ENCODE measurements around the gene NMD3. TPM values are rescaled to one million over a fixed set of nuclear protein-coding genes. Genes with fewer than 3 reads are reported as not detected.
"Not testable (repeated sequence)": the region's sequence is repeated elsewhere in the genome, so short reads cannot be mapped to it uniquely, and the experiment has no call there.

NMD3 gene
- polyA plus RNA-seq, 1 donor from 2014 or later = 25.3 TPM

- Histone ChIP-seq H3K27me3 (ENCODE audit: insufficient read depth, low read depth, low read length) (no peaks in the 10 kb centered on the region), H3K27ac (ENCODE audit: low read length) (no peak overlapping the region), H3K9ac (ENCODE audit: low read length) (no peak overlapping the region), H2AFZ (ENCODE audit: low read depth, low read length) (no peak overlapping the region), H3K79me2 (replicated peaks; ENCODE audit: insufficient read depth, low read length) (no peaks in the 10 kb centered on the region), H4K20me1 (ENCODE audit: insufficient read depth) (no peaks in the 10 kb centered on the region), H3K36me3 (ENCODE audit: insufficient read depth, low read length) (no peaks in the 10 kb centered on the region), H3K4me2 (ENCODE audit: low read length) (no peak overlapping the region), H3F3A (ENCODE audit: insufficient read depth, low read length, poor library complexity, severe bottlenecking) (no peaks in the 10 kb centered on the region), H3K9me2 (ENCODE audit: insufficient read depth, low read length) (no peaks in the 10 kb centered on the region), H3K9me3 (ENCODE audit: low read length) (no peaks in the 10 kb centered on the region), H3K4me3 (ENCODE audit: low read length) (no peak overlapping the region)
- TF ChIP-seq SMC3 (conservative IDR thresholded peaks at IDR 0.05; ENCODE audit: poor library complexity) (no peak), TAF1 (IDR thresholded peaks at IDR 0.05; ENCODE audit: low read depth) (no peak), REST (IDR thresholded peaks at IDR 0.05; ENCODE audit: borderline replicate concordance) (no peak), POLR2AphosphoS5 (IDR thresholded peaks at IDR 0.05) (no peak)
- TF ChIP-seq, protein P1, sequence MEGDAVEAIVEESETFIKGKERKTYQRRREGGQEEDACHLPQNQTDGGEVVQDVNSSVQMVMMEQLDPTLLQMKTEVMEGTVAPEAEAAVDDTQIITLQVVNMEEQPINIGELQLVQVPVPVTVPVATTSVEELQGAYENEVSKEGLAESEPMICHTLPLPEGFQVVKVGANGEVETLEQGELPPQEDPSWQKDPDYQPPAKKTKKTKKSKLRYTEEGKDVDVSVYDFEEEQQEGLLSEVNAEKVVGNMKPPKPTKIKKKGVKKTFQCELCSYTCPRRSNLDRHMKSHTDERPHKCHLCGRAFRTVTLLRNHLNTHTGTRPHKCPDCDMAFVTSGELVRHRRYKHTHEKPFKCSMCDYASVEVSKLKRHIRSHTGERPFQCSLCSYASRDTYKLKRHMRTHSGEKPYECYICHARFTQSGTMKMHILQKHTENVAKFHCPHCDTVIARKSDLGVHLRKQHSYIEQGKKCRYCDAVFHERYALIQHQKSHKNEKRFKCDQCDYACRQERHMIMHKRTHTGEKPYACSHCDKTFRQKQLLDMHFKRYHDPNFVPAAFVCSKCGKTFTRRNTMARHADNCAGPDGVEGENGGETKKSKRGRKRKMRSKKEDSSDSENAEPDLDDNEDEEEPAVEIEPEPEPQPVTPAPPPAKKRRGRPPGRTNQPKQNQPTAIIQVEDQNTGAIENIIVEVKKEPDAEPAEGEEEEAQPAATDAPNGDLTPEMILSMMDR (IDR thresholded peaks at IDR 0.05; ENCODE audit: poor library complexity, severe bottlenecking) = no peak
Measured at GRCh38 chr3:161275919-161276318, 54.8 kb downstream of the NMD3 start.

GRCh38 chr3:161282387-161282786 is 61.3 kb downstream of the NMD3 start:
- H3K9ac ChIP-seq (ENCODE audit: low read length); H3F3A ChIP-seq (ENCODE audit: insufficient read depth, low read length, poor library complexity, severe bottlenecking); H3K27ac ChIP-seq (ENCODE audit: low read length); H3K4me2 ChIP-seq (ENCODE audit: low read length); H3K36me3 ChIP-seq (ENCODE audit: insufficient read depth, low read length); H3K27me3 ChIP-seq (ENCODE audit: insufficient read depth, low read depth, low read length); H2AFZ ChIP-seq (ENCODE audit: low read depth, low read length); H3K9me3 ChIP-seq (ENCODE audit: low read length); H3K9me2 ChIP-seq (ENCODE audit: insufficient read depth, low read length); H3K79me2 ChIP-seq (replicated peaks; ENCODE audit: insufficient read depth, low read length); H4K20me1 ChIP-seq (ENCODE audit: insufficient read depth); H3K4me3 ChIP-seq (ENCODE audit: low read length): not testable (repeated sequence)

- no peaks in the 10 kb centered on the region for H3K9me2 ChIP-seq (ENCODE audit: insufficient read depth, low read length)
- no peaks in the 10 kb centered on the region for H3F3A ChIP-seq (ENCODE audit: insufficient read depth, low read length, poor library complexity, severe bottlenecking)
- H4K20me1 ChIP-seq (ENCODE audit: insufficient read depth) = no peaks in the 10 kb centered on the region
- no peaks in the 10 kb centered on the region for H3K36me3 ChIP-seq (ENCODE audit: insufficient read depth, low read length)
- no peaks in the 10 kb centered on the region for H3K79me2 ChIP-seq (replicated peaks; ENCODE audit: insufficient read depth, low read length)
- H3K4me2 ChIP-seq (ENCODE audit: low read length) = no peak overlapping the region
- no peak overlapping the region for H2AFZ ChIP-seq (ENCODE audit: low read depth, low read length)
- H3K27me3 ChIP-seq (ENCODE audit: insufficient read depth, low read depth, low read length) = no peaks in the 10 kb centered on the region
- no peak overlapping the region for H3K27ac ChIP-seq (ENCODE audit: low read length)
- H3K9me3 ChIP-seq (ENCODE audit: low read length) = no peaks in the 10 kb centered on the region
- H3K9ac ChIP-seq (ENCODE audit: low read length) = no peak overlapping the region
- no peak overlapping the region for H3K4me3 ChIP-seq (ENCODE audit: low read length)
- TF ChIP-seq EP300 (conservative IDR thresholded peaks at IDR 0.05; ENCODE audit: poor library complexity, severe bottlenecking) (no peak), SMC3 (conservative IDR thresholded peaks at IDR 0.05; ENCODE audit: poor library complexity) (no peak), TAF1 (IDR thresholded peaks at IDR 0.05; ENCODE audit: low read depth) (no peak), MXI1 (conservative IDR thresholded peaks at IDR 0.05; ENCODE audit: poor library complexity, severe bottlenecking) (no peak), EZH2 (IDR thresholded peaks at IDR 0.05; ENCODE audit: borderline replicate concordance, insufficient read depth, low read length, poor library complexity, severe bottlenecking) (no peak), REST (IDR thresholded peaks at IDR 0.05; ENCODE audit: borderline replicate concordance) (no peak), RAD21 (conservative IDR thresholded peaks at IDR 0.05) (no peak), POLR2AphosphoS5 (IDR thresholded peaks at IDR 0.05) (no peak)
- TF ChIP-seq, protein P1 (IDR thresholded peaks at IDR 0.05; ENCODE audit: poor library complexity, severe bottlenecking) = no peak
Measured at GRCh38 chr3:161284989-161285388, 63.9 kb downstream of the NMD3 start.

Measured in neural cell (in vitro differentiated cells).